GM18507 (cell line): Measurements from ENCODE around the gene ZGRF1.
A peak's percentile ranks its signal among the peaks of the same experiment; 100 is the strongest.
"Not testable (repeated sequence)": the region's sequence is repeated elsewhere in the genome, so short reads cannot be mapped to it uniquely, and the experiment has no call there.

Experiments
- DNase-seq: peaks from one replicate; pipeline ENCODE4 v3.0.0; 2011; ENCODE audit warnings: low read depth; ENCODE audit not compliant: insufficient read length; ENCODE audit errors: extremely low spot score
- FAIRE-seq: peaks from 2 replicates; lab custom pipeline; 2011; peaks lifted over from hg19 to GRCh38; lab: Jason Lieb, UNC

ZGRF1 gene

GRCh38 chr4:112636688-112637551 is at the start of gene ZGRF1, which contains the start of gene LARP7:
ZGRF1 (minus strand) TSS chr4:112636909; CDS start chr4:112633176, 3,733 bp downstream.
LARP7 (plus strand) TSS chr4:112637143; CDS start chr4:112644670, 7,527 bp downstream.
- DNase-seq (peak; percentile 79), FAIRE-seq (peak; percentile 100)

DNA sequence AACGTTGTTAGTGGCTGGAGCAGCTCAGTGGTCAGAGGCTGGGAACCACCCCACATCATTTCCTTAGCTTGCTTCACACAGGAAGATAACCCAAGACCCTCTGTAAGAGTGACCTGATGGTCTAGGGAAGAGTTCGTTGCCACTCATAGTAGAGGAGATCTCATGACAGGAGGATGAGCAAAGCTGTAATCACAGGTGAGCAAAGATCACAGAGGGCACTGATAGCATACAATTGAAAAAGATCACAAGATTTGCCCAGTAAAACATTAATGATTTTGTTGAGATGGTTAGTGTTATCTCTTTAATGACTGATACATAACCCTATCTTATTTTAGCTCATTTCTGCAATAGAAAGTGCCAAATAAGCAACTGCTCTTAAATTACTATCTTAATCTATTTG is 44.3 kb upstream of the ZGRF1 start:
- DNase-seq (no peak), FAIRE-seq (no peak)

GRCh38 chr4:112677519-112678091 is 40.9 kb upstream of the ZGRF1 start:
- DNase-seq (no peak), FAIRE-seq (no peak)

DNA sequence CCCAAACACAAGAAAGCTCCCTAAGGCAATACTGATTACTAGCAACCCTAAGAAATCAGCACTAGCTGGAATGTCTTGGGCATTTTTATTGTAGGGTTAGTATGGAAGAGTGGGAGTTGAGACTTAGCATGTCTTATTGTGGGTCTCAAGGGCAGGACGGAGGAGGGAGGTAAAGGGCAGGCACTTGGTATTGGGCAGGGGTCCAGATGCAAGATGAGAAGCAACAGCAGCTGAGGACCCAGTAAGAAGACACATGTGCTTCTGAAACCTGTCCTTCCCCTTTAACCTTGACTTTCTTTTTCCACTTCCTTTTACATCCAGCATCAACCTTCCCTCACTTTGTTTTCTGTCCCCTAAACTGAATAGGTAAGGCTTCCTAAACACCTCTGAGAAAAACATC is 37.7 kb upstream of the ZGRF1 start:
- FAIRE-seq (no peak), DNase-seq (no peak)

DNA sequence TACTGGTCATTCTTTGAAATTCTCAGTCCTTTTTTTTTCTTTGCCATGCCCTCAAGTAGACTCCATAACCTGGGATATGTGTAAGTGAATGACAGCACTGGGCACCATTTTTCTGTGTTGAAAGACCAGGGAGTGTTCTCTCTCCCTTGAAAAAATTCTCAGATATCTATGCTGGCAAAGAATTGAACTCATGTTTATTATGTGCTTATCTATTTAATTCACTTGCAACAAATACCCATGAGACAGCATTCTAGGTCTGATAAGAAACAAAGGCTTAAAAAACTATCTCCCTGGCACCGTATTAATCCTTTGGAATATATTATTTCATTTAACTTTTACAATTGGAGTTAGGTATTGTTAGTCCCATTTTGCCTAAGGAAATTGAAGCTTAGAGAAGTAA is 37.0 kb upstream of the ZGRF1 start:
- no peak for DNase-seq
- FAIRE-seq: no peak

DNA sequence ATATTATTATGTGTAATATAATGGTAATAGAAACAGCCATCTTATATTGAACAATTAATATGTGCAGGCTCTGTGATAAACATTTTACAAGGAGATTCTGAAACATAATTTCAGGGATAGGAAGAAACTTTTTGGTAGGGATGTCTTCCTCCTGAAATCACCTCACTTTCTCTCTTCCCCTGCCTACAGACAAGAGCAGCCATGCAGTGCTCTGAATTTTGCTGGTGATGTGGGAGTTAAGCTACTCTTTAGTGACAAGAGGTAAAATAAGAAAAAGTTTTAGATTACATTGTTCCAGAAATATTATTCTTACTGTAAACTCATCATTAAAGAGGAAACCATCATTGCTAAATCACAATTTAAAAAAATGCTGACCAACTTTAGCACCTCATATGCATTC is 36.4 kb upstream of the ZGRF1 start:
- DNase-seq: no peak
- no peak for FAIRE-seq

DNA sequence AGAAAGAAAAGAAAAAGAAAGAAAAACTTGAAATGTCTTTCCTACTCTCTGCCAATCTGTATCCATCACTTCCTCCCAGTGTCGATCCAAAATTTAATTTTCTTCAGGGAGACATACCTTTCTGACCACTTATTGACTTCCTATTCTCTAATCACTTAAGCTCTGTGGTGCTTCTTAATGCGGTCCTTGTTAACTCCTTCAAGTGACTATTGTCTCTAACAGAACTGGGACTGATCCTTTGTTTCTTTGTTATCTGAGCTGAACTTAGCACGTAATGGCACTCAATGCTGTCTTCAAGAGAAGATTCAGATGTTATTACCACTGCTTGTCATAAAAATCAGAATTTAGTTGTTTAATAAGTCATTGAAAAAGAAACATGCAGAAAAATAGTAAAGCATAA is 31.4 kb upstream of the ZGRF1 start:
- DNase-seq: no peak
- no peak for FAIRE-seq

DNA sequence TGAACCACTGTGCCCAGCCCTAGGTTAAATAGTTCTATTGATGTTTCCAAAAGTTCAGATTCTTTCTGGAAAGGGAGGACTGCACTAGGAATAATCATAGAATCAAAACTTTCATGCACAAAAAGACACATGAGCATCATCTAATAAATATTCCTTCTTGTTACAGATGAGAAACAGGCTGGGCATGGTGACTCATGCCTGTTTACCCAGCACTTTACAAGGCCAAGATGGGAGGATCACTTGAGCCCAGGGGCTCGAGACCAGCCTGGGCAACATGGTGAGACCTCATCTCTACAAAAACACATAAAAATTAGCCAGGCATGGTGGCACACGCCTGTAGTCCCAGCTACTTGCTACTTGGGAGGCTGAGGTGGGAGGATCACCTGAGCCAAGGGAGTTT is 27.9 kb upstream of the ZGRF1 start:
- DNase-seq (no peak), FAIRE-seq (no peak)

GRCh38 chr4:112656115-112656514 is 19.4 kb upstream of the ZGRF1 start:
- not testable (repeated sequence) for FAIRE-seq, DNase-seq

- DNase-seq (no peak), FAIRE-seq (no peak)
Observed at GRCh38 chr4:112655270-112655669, 18.6 kb upstream of the ZGRF1 start.

- no peak for DNase-seq
- FAIRE-seq: no peak
Observed at GRCh38 chr4:112652216-112652615, 15.5 kb upstream of the ZGRF1 start.

DNA sequence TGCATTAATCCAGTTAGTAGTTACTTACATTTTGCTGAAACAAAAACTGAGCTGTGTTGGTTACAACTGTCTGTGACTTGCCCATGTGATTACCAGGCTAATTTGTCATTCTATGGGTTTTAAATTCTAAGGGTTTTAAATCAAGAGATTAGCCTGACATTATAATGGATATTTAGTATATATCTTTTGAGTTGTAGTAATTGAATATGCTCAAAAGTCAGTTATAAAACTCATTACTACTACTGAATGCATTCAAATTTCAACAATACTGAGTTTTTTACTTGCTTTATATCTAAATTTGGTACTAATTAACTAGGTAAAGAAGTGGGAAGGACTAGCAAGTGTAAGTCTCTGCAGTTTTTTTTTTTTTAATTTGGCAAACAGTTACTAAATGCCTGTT is 14.9 kb upstream of the ZGRF1 start:
- no peak for DNase-seq
- FAIRE-seq: no peak

DNA sequence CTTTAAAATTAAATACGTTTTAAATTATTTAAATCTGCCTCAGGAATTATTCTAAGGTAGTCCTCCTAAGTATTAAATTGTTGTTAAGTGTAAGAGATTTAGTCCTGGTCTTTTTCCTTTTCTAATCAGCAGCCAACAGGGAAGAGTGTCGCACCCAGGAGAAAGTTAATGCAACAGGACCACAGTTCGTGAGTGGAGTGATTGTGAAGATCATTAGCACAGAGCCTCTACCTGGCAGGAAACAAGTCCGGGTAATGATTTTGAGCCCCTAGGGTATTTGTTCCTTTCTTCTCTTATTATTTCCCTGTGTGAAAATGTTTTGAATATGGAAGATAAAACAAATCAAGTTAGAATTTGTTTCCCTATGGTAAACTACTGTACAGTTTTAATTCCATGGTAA is 13.6 kb upstream of the ZGRF1 start:
- no peak for FAIRE-seq
- DNase-seq: no peak

DNA sequence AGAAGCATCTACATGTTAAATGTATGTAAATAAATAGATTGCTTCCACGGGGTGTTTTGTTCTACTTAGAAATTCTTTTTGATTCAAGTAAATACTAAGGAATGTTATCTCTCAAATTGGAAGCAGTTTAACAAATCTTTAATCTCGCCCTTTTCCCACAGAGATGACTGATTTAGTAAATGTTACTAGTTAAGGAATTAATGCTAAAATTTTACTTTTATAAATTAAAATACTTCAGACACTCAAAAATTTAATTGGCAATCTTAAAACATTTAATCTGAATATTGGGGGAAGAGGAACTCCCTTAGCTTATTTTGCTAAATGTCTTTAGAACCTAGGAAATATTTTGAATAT is 12.3 kb upstream of the ZGRF1 start:
- no peak for FAIRE-seq
- no peak for DNase-seq

GRCh38 chr4:112648263-112649054 is 11.8 kb upstream of the ZGRF1 start:
- FAIRE-seq: no peak

GRCh38 chr4:112647785-112648184 is 11.1 kb upstream of the ZGRF1 start:
- no peak for FAIRE-seq
- no peak for DNase-seq

More at GRCh38 chr4:112648263-112649054, 11.8 kb upstream of the ZGRF1 start:
- no peak for DNase-seq

DNA sequence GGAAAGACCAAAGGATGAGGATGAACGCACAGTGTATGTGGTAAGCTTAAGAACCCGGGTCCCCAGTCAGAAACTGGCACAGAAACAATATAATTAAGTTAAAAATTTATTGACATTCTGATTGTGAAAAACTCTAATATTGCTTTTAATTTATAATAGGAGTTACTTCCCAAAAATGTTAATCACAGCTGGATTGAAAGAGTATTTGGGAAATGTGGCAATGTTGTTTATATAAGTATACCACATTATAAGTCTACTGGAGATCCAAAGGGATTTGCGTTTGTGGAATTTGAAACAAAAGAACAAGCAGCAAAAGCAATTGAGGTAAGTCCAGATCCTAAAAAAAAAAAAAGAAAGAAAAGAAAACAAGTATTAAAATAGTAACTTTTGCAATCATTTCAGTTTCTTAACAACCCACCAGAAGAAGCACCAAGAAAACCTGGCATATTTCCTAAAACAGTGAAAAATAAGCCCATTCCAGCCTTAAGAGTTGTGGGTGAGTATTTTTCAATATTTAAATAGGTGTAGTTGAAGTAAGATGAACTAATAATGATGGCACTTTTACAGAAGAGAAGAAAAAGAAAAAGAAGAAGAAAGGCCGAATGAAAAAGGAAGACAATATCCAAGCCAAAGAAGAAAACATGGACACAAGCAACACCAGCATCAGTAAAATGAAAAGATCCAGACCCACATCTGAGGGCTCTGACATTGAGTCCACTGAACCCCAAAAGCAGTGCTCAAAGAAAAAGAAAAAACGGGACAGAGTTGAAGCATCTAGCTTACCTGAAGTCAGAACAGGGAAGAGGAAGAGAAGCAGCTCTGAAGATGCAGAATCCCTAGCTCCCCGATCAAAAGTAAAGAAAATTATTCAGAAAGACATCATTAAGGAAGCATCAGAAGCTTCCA is 10.2 kb upstream of the ZGRF1 start:
- FAIRE-seq: no peak
- no peak for DNase-seq

DNA sequence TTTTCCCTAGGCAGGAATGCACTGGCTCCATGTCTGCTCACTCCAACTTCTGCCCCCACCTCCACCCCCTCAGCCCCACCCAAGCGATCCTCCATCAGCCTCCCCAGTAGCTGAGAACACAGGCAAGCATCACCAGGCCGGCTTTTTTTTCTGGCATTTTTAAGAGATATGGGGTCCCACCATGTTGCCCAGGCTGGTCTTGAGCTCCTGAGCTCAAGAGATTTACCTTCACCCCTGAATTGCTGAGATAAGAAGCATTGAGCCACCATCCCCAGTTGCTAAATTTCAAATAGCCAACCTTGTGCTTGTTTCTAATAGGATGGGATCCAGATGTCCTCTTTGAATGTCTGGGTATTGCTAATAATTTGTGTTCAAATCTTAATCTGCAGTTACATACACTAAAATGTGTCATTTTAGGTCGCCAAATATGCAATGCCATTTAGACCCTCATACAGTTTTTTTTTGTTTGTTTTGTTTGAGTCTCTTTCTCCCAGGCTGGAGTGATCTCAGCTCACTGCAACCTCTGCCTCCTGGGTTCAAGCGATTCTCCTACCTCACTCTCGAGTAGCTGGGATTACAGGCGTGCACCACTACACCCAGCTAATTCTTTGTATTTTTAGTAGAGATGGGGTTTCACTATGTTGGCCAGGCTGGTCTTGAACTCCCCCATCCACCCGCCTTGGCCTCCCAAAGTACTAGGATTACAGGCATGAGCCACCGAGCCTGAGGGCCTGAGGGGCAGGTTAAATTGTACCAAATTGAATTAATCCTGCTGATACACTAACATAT is 9.0 kb upstream of the ZGRF1 start:
- FAIRE-seq: no peak
- DNase-seq: no peak
